Adrenal gland (tissue), 5 donors: ENCODE measurements around the gene FHIT.

Experiments used
- POLR2A ChIP-seq, 2 donors: fragments of 450-650 bp; IDR thresholded peaks; one replicate each; pipeline ENCODE4 v1.6.1; 2017; ENCODE audit warnings: antibody characterized with exemption in 2 of 2, mild to moderate bottlenecking in 2 of 2, moderate library complexity in 1 of 2
- TF ChIP-seq, protein P1 (sequence below), 6 experiments: fragments of 450-650 bp in 4 of 6; fragments of 200-600 bp in 2 of 6; sonication (generic) in 1 of 6; IDR thresholded peaks; 1 replicate in 5 of 6; 2 replicates in 1 of 6; pipeline versions ENCODE4 v1.5.1 to v1.8.0; 2016 to 2021; ENCODE audit warnings: antibody characterized with exemption in 6 of 6, mild to moderate bottlenecking in 2 of 6, moderate library complexity in 1 of 6
- donor health status: DM: no; HTN: no; CAD: no.

DNA sequence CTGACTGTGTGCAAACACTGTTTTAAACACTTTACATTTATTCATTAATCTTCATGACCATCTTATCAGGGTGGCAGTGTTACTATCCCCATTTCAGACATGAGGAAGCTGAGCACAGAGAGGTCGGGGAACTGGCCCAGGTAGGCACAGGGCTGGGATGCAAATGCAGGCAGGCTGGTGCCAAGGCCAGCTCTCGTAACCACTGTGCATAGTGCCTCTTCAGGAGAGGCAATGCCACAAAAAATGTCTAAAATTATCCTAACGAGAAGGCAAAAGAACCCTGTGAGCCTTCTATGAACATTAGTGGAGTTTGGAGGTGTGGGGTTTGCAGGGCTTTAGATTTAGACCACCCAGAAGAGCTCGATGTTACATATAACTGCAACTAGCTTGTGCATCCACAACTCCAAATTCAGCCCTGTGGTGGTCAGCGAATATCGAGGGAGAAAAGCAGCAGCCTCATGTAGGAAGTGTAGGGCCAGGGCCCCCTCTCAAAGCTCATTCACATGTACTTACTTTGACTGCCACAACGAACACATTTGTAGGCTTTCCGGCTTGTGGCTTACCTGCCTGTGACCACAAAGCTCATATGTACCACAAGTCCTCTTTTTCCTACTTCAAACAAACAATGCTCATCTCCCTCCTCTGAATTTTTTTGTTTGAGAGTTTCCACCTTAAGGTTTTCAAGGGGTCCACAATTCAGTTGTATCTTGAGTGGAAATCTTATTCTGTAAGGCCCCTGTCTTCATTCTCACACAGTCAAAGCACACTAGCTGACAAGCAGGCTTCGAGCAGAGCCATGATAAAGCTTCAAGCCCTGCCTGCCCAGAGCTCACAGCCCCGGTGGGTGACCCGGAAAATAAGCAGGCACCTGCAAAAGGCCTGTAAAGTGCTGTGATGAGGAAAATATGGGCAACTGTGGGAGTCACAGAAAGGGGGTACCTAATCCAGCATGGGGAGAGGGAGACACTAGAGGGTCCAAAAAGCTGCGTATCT, 1478.5 kb downstream of the FHIT start:
- TF ChIP-seq, protein P1, sequence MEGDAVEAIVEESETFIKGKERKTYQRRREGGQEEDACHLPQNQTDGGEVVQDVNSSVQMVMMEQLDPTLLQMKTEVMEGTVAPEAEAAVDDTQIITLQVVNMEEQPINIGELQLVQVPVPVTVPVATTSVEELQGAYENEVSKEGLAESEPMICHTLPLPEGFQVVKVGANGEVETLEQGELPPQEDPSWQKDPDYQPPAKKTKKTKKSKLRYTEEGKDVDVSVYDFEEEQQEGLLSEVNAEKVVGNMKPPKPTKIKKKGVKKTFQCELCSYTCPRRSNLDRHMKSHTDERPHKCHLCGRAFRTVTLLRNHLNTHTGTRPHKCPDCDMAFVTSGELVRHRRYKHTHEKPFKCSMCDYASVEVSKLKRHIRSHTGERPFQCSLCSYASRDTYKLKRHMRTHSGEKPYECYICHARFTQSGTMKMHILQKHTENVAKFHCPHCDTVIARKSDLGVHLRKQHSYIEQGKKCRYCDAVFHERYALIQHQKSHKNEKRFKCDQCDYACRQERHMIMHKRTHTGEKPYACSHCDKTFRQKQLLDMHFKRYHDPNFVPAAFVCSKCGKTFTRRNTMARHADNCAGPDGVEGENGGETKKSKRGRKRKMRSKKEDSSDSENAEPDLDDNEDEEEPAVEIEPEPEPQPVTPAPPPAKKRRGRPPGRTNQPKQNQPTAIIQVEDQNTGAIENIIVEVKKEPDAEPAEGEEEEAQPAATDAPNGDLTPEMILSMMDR (IDR thresholded peaks at IDR 0.05): no peak
- no peak for TF ChIP-seq POLR2A (IDR thresholded peaks at IDR 0.05)
